ENCODE data around the gene SMARCB1. TPM values are rescaled to one million over a fixed set of nuclear protein-coding genes. Genes with fewer than 3 reads are reported as not detected.

SMARCB1 gene
- total and polyA plus RNA-seq, 2 donors (not counting 1 experiment from before 2014, with no cell fraction given), result 179 to 190 TPM

GRCh38 chr22:23816156-23816976 is 29.6 kb downstream of the SMARCB1 start:
- no peak overlapping the region for H3K9ac ChIP-seq (ENCODE audit: low read length)
- no peaks in the 10 kb centered on the region for H4K20me1 ChIP-seq (ENCODE audit: control insufficient read depth, insufficient read depth, low read length, poor library complexity, severe bottlenecking)
- H3K4me3 Mint-ChIP-seq, result no peak overlapping the region
- 97% methylated on average over 17 of the region's 18 CpGs for WGBS (ENCODE audit: insufficient coverage)
- H2AFZ ChIP-seq (ENCODE audit: insufficient read depth, low read depth, low read length, poor library complexity, severe bottlenecking), result no peak overlapping the region
- POLR2A ChIA-PET, result no interaction called here
- H3K9me3 ChIP-seq (ENCODE audit: control extremely low read depth in 1 of 3, control insufficient read depth in 2 of 3, insufficient read depth in 1 of 3, low read length in 2 of 3), result no peaks in the 10 kb centered on the region
- TF ChIP-seq CTCF (IDR thresholded peaks at IDR 0.05) (no peak), EZH2 (IDR thresholded peaks at IDR 0.05; ENCODE audit: borderline replicate concordance, insufficient read depth, low read depth, low read length, poor library complexity, severe bottlenecking) (no peak)
- H3K4me1 ChIP-seq (ENCODE audit: control insufficient read depth in 2 of 2, insufficient read depth in 2 of 2, low read length in 2 of 2), result peaks cover 43 to 46% of the 10 kb centered on the region in 2 donors
- H3K4me3 ChIP-seq (ENCODE audit: control extremely low read depth in 1 of 5, extremely low read depth in 1 of 5, insufficient read depth in 1 of 5, low read depth in 2 of 5, low read length in 4 of 5), result no peak overlapping the region
- intact Hi-C loops (cut with micrococcal nuclease), result no loop called here
- no peak overlapping the region for H3K27ac ChIP-seq (ENCODE audit: low read length in 2 of 2)
- CTCF ChIA-PET, result interaction anchor here (0.6 kb wide), 1 partner anchor 11 kb away, joined by 3 read pairs; no protein-coding TSS in a partner anchor
- peaks cover 8 to 58% of the 10 kb centered on the region in 2 experiments for H3K36me3 ChIP-seq (replicated peaks in 1 of 2; ENCODE audit: control extremely low read depth in 1 of 2, control insufficient read depth in 1 of 2, extremely low read depth in 1 of 2, insufficient read depth in 2 of 2, low read length in 1 of 2)
- ATAC-seq (ENCODE audit: low read depth), result no peak
- H3K27ac Mint-ChIP-seq, result no peak overlapping the region
- no peaks in the 10 kb centered on the region for H3K27me3 Mint-ChIP-seq
- peaks cover 54% of the 10 kb centered on the region for H3K4me1 Mint-ChIP-seq
- H3K27me3 ChIP-seq (replicated peaks in 1 of 4; ENCODE audit: control extremely low read depth in 1 of 4, control insufficient read depth in 3 of 4, insufficient read depth in 4 of 4, low read length in 3 of 4), result no peaks in the 10 kb centered on the region
- no peak overlapping the region for H3K4me2 ChIP-seq (replicated peaks; ENCODE audit: low read depth, low read length, poor library complexity, severe bottlenecking)
- DNase-seq, result no peak
- H3K79me2 ChIP-seq (ENCODE audit: control insufficient read depth, insufficient read depth, low read length), result peaks cover 56% of the 10 kb centered on the region
- H3K9me3 Mint-ChIP-seq (ENCODE audit: insufficient read depth), result no peaks in the 10 kb centered on the region

DNA sequence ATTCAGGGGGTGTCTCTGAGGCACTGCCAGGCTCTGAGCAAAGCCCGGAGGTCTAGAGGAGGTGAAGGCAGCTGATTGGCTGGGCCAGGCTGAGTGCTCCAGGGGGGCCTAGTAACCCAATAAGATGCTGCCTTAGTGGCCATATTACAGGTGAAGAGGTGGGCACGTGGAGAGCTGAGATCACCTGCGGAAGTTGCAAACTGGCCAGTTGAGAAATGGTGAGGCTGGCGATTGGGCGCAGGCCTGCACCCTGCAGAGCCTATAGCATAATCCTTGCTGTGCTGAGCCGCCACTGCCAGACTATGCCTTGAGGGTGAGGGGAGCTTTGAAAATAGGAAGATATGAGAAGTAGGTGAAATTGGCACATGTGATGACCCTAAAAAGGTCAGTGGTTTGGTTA is 30.4 kb downstream of the SMARCB1 start:
- H3K4me3 Mint-ChIP-seq, result peak overlapping the region; percentile 39
- ATAC-seq (ENCODE audit: low read depth), result no peak
- intact Hi-C loops (cut with micrococcal nuclease), result no loop called here

More for the DNA sequence above, 30.4 kb downstream of the SMARCB1 start:
- no peak overlapping the region for H3K4me2 ChIP-seq (replicated peaks; ENCODE audit: low read depth, low read length, poor library complexity, severe bottlenecking)
- no peaks in the 10 kb centered on the region for H3K9me3 Mint-ChIP-seq (ENCODE audit: insufficient read depth)
- no peak overlapping the region for H3K4me3 ChIP-seq (ENCODE audit: control extremely low read depth in 1 of 5, extremely low read depth in 1 of 5, insufficient read depth in 1 of 5, low read depth in 2 of 5, low read length in 4 of 5)
- peaks cover 52% of the 10 kb centered on the region for H3K4me1 Mint-ChIP-seq
- H3K27me3 ChIP-seq (replicated peaks in 1 of 4; ENCODE audit: control extremely low read depth in 1 of 4, control insufficient read depth in 3 of 4, insufficient read depth in 4 of 4, low read length in 3 of 4), result no peaks in the 10 kb centered on the region
- peaks cover 57% of the 10 kb centered on the region for H3K79me2 ChIP-seq (ENCODE audit: control insufficient read depth, insufficient read depth, low read length)
- POLR2A ChIA-PET, result no interaction called here
- DNase-seq, result peak; percentile 6
- H3K36me3 ChIP-seq (replicated peaks in 1 of 2; ENCODE audit: control extremely low read depth in 1 of 2, control insufficient read depth in 1 of 2, extremely low read depth in 1 of 2, insufficient read depth in 2 of 2, low read length in 1 of 2), result peaks cover 8 to 58% of the 10 kb centered on the region in 2 experiments
- H3K9ac ChIP-seq (ENCODE audit: low read length), result no peak overlapping the region
- WGBS (ENCODE audit: insufficient coverage), result 98% methylated on average over 6 of the region's 6 CpGs
- no peak overlapping the region for H2AFZ ChIP-seq (ENCODE audit: insufficient read depth, low read depth, low read length, poor library complexity, severe bottlenecking)
- peaks cover 43% of the 10 kb centered on the region in 2 donors for H3K4me1 ChIP-seq (ENCODE audit: control insufficient read depth in 2 of 2, insufficient read depth in 2 of 2, low read length in 2 of 2)
- CTCF ChIA-PET, result no interaction called here
- no peak for TF ChIP-seq EZH2 (IDR thresholded peaks at IDR 0.05; ENCODE audit: borderline replicate concordance, insufficient read depth, low read depth, low read length, poor library complexity, severe bottlenecking)
- TF ChIP-seq CTCF (IDR thresholded peaks at IDR 0.05), result no peak
- H3K27ac ChIP-seq (ENCODE audit: low read length in 2 of 2), result peak overlapping the region in 1 of 2 donors; percentile 33
- peak overlapping the region; percentile 50 for H3K27ac Mint-ChIP-seq
- H3K9me3 ChIP-seq (ENCODE audit: control extremely low read depth in 1 of 3, control insufficient read depth in 2 of 3, insufficient read depth in 1 of 3, low read length in 2 of 3), result no peaks in the 10 kb centered on the region
- no peaks in the 10 kb centered on the region for H3K27me3 Mint-ChIP-seq
- no peaks in the 10 kb centered on the region for H4K20me1 ChIP-seq (ENCODE audit: control insufficient read depth, insufficient read depth, low read length, poor library complexity, severe bottlenecking)
